Activated CD8-positive, alpha-beta T cell treated with anti-CD3 and anti-CD28 coated beads for 36 hours (primary cell): Measurements from ENCODE around the gene SH3D21. TPM values are rescaled to one million over a fixed set of nuclear protein-coding genes. Genes with fewer than 3 reads are reported as not detected.

Experiments used
- ATAC-seq: fragments of 200-7000 bp; cut with Tn5 transposase; one replicate; pipeline ENCODE4 v1.10.0; 2021; ENCODE audit warnings: mild to moderate bottlenecking, moderate library complexity
- CTCF ChIA-PET: fragments of 350-600 bp; sonication (Branson Sonifier 250); formaldehyde crosslinking; loops from one replicate; lab custom pipeline; 2021; ENCODE audit warnings: antibody characterized with exemption; lab: Charles Lee
- POLR2A ChIA-PET: fragments of 350-600 bp; sonication (Branson Sonifier 250); formaldehyde crosslinking; loops from one replicate; lab custom pipeline; 2021; ENCODE audit warnings: antibody characterized with exemption; lab: Charles Lee
- DNase-seq: peaks from one replicate; pipeline ENCODE4 v3.0.0-alpha.2; 2020
- H3K27ac Mint-ChIP-seq: one replicate; pipeline ENCODE4 v1.8.0; 2021; ENCODE audit warnings: mild to moderate bottlenecking, mixed read lengths
- H3K27me3 Mint-ChIP-seq: one replicate; pipeline ENCODE4 v1.8.0; 2021; ENCODE audit warnings: mixed read lengths
- H3K36me3 Mint-ChIP-seq: one replicate; pipeline ENCODE4 v1.8.0; 2021; ENCODE audit warnings: low read depth, mixed read lengths
- H3K4me1 Mint-ChIP-seq: one replicate; pipeline ENCODE4 v1.8.0; 2021; ENCODE audit warnings: low read depth, mixed read lengths
- H3K4me3 Mint-ChIP-seq: one replicate; pipeline ENCODE4 v1.8.0; 2021; ENCODE audit warnings: mild to moderate bottlenecking, moderate library complexity, mixed read lengths
- H3K9me3 Mint-ChIP-seq: one replicate; pipeline ENCODE4 v1.8.0; 2021; ENCODE audit warnings: mixed read lengths
- intact Hi-C: fragments of 100-400 bp; cut with micrococcal nuclease; formaldehyde crosslinking; loops from one replicate; pipeline ENCODE4 v1.10.0; 2022
- total RNA-seq, 2 experiments: library from RNA; stranded (reverse); gene quantifications; one replicate each; pipeline ENCODE4 v1.2.3, GENCODE V29; 2021
- TF ChIP-seq, protein P1 (sequence below): fragments of 200-600 bp; IDR thresholded peaks from one replicate; pipeline ENCODE4 v1.8.0; 2022; ENCODE audit warnings: antibody characterized with exemption, mild to moderate bottlenecking

SH3D21 gene
- total RNA-seq, 2 experiments from 2014 or later: 17.8 to 21.0 TPM

DNA sequence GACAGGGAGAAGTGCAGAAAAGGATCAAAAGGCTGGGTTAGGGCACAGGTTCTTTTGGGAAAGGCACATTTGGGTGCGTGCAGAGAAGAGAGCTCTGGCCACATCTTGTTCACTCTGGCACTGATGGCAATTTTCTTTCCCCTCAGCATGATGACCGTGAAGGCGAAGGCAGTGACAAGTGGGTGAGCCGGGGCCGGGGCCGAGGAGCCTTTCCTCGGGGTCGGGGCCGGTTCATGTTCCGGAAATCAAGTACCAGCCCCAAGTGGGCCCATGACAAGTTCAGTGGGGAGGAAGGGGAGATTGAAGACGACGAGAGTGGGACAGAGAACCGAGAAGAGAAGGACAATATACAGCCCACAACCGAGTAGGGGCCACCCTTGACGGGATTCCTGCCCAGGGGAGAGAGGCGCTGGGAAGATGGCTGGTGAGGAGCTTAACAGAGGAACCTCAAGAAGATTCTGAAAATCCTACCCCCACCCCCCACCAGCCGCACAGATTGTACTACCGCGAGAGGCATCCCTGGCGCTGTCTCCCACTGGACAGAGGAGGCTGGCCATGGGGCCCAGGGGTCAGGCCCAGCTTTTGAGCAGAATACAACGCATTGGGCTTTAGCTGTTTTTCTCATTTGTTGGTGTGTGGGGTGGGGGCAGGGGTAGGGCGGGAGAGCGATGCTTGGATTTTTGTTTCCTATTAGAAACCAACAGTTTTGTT lies 2.4 kb upstream of the SH3D21 start:
- POLR2A ChIA-PET: interaction anchor here (0.9 to 10.3 kb wide), 5 partner anchors 8 to 140 kb away, joined by 3 to 89 read pairs (median 3); partner anchors contain the start of gene EVA1B
- CTCF ChIA-PET: interaction anchor here (3.1 kb wide), 1 partner anchor 17 kb away, joined by 10 read pairs; no protein-coding TSS in a partner anchor
- no peak for DNase-seq
- peaks cover 42% of the 10 kb centered on the region for H3K36me3 Mint-ChIP-seq
- intact Hi-C loops: no loop called here
- H3K27me3 Mint-ChIP-seq: no peaks in the 10 kb centered on the region
- no peak for ATAC-seq
- peaks cover 50% of the 10 kb centered on the region for H3K4me1 Mint-ChIP-seq
- peak overlapping the region; percentile 52 for H3K27ac Mint-ChIP-seq
- H3K9me3 Mint-ChIP-seq: no peaks in the 10 kb centered on the region
- TF ChIP-seq, protein P1, sequence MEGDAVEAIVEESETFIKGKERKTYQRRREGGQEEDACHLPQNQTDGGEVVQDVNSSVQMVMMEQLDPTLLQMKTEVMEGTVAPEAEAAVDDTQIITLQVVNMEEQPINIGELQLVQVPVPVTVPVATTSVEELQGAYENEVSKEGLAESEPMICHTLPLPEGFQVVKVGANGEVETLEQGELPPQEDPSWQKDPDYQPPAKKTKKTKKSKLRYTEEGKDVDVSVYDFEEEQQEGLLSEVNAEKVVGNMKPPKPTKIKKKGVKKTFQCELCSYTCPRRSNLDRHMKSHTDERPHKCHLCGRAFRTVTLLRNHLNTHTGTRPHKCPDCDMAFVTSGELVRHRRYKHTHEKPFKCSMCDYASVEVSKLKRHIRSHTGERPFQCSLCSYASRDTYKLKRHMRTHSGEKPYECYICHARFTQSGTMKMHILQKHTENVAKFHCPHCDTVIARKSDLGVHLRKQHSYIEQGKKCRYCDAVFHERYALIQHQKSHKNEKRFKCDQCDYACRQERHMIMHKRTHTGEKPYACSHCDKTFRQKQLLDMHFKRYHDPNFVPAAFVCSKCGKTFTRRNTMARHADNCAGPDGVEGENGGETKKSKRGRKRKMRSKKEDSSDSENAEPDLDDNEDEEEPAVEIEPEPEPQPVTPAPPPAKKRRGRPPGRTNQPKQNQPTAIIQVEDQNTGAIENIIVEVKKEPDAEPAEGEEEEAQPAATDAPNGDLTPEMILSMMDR: no peak
- H3K4me3 Mint-ChIP-seq: no peak overlapping the region

DNA sequence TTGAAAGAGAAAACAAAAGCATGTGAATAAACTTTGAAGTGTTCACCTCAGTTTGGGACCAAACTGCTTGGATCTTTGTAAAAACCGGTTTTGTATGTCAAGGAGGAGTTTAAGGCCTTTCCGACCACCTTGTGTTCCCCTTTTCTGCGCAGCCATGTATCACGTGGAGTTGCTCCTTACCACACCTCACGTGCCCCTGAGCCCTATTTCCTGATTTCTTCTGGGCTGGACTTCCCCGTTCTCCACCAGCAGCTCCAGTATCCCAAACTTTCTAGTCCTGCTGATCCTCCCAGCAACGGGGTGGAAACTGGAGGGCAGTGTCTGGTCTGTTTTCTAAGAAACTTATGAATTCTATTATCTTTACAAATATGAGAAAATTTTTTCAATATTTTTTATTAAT lies 1.6 kb upstream of the SH3D21 start:
- peaks cover 47% of the 10 kb centered on the region for H3K4me1 Mint-ChIP-seq
- H3K4me3 Mint-ChIP-seq: no peak overlapping the region
- ATAC-seq (no peak), DNase-seq (no peak)
- CTCF ChIA-PET: interaction anchor here (3.1 kb wide), 1 partner anchor 18 kb away, joined by 10 read pairs; no protein-coding TSS in a partner anchor
- TF ChIP-seq, protein P1: no peak
- no peaks in the 10 kb centered on the region for H3K9me3 Mint-ChIP-seq
- intact Hi-C loops: no loop called here
- peaks cover 42% of the 10 kb centered on the region for H3K36me3 Mint-ChIP-seq
- POLR2A ChIA-PET: interaction anchor here (10.3 kb wide), 1 partner anchor 17 kb away, joined by 89 read pairs; the partner anchor contains the start of gene EVA1B
- peak overlapping the region; percentile 52 for H3K27ac Mint-ChIP-seq
- H3K27me3 Mint-ChIP-seq: no peaks in the 10 kb centered on the region

GRCh38 chr1:36304970-36305914 lies 926 bp upstream of the SH3D21 start:
- peak; percentile 76 for DNase-seq
- intact Hi-C loops: no loop called here
- ATAC-seq: peak; percentile 14
- Mint-ChIP-seq H3K9me3 (no peaks in the 10 kb centered on the region), H3K27ac (peak overlapping the region; percentile 78), H3K27me3 (no peaks in the 10 kb centered on the region), H3K36me3 (peaks cover 40% of the 10 kb centered on the region), H3K4me1 (peaks cover 39% of the 10 kb centered on the region), H3K4me3 (peak overlapping the region; percentile 93)
- ChIA-PET CTCF (interaction anchor here (1.3 to 3.1 kb wide), 5 partner anchors 13 to 156 kb away, joined by 3 to 10 read pairs (median 5); partner anchors contain the start of gene TRAPPC3), POLR2A (interaction anchor here (0.9 to 10.3 kb wide), 8 partner anchors 11 to 157 kb away, joined by 3 to 89 read pairs (median 6); partner anchors contain the start of genes EVA1B and THRAP3)
- TF ChIP-seq, protein P1: no peak

DNA sequence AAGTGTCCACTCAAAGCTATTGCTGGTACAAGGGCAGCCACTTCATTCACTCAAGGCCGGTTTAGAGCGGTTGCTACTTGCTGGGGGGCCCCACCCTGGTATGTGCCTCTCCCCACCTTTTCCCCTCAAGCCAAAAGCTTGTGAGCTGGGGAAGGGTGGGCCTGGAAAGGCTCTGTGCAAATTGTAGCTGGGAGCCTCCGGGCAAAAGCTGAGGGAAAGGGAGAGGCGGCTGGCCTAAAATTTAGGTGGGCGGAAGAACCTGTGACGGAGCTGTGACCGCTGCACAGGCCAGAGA lies 306 bp upstream of the SH3D21 start:
- peaks cover 37% of the 10 kb centered on the region for H3K4me1 Mint-ChIP-seq
- H3K27me3 Mint-ChIP-seq: no peaks in the 10 kb centered on the region
- H3K36me3 Mint-ChIP-seq: peaks cover 37% of the 10 kb centered on the region
- peak overlapping the region; percentile 93 for H3K4me3 Mint-ChIP-seq
- no peak for ATAC-seq
- DNase-seq: no peak
- H3K27ac Mint-ChIP-seq: peak overlapping the region; percentile 78
- H3K9me3 Mint-ChIP-seq: no peaks in the 10 kb centered on the region
- POLR2A ChIA-PET: interaction anchor here (0.9 to 10.3 kb wide), 9 partner anchors 8 to 157 kb away, joined by 3 to 89 read pairs (median 5); partner anchors contain the start of genes EVA1B and THRAP3
- CTCF ChIA-PET: interaction anchor here (1.2 to 3.1 kb wide), 6 partner anchors 12 to 156 kb away, joined by 3 to 10 read pairs (median 5); partner anchors contain the start of gene TRAPPC3
- TF ChIP-seq, protein P1: no peak
- intact Hi-C loops: no loop called here
